Uterus (tissue), 4 donors: Measurements from ENCODE around the gene ZSCAN22. TPM values are rescaled to one million over a fixed set of nuclear protein-coding genes. Genes with fewer than 3 reads are reported as not detected.
A peak's percentile ranks its signal among the peaks of the same experiment; 100 is the strongest.

ENCODE experiments used
- DNase-seq, 2 donors: peaks; one replicate each; pipeline ENCODE4 v3.0.0-alpha.2; 2019 to 2020
- H3K27ac ChIP-seq, 2 donors: fragments of 200-600 bp; sonication (generic); 1 replicate in 1 of 2; 2 replicates in 1 of 2; pipeline ENCODE4 v1.5.1; 2016 to 2018
- H3K27me3 ChIP-seq, 2 donors: fragments of 200-600 bp; sonication (generic); one replicate each; pipeline ENCODE4 v1.5.1; 2018 to 2019; ENCODE audit warnings: control low read depth in 1 of 2
- H3K36me3 ChIP-seq, 2 donors: fragments of 200-600 bp; sonication (generic); one replicate each; pipeline ENCODE4 v1.5.1; 2019; ENCODE audit warnings: control low read depth in 1 of 2
- H3K4me1 ChIP-seq, 2 donors: fragments of 200-600 bp; sonication (generic); one replicate each; pipeline ENCODE4 v1.5.1; 2018 to 2019; ENCODE audit warnings: control low read depth in 1 of 2
- H3K4me3 ChIP-seq, 2 donors: fragments of 200-600 bp; sonication (generic); 1 replicate in 1 of 2; 2 replicates in 1 of 2; pipeline ENCODE4 v1.5.1; 2018 to 2019; ENCODE audit warnings: mild to moderate bottlenecking in 1 of 2
- H3K9me3 ChIP-seq, 2 donors: fragments of 200-600 bp; sonication (generic); one replicate each; pipeline ENCODE4 v1.5.1; 2019; ENCODE audit warnings: control low read depth in 1 of 2
- CTCF ChIP-seq, 4 experiments: fragments of 200-600 bp in 2 of 4; fragments of 450-650 bp in 2 of 4; sonication (generic) in 2 of 4; IDR thresholded peaks; one replicate each; pipeline ENCODE4 v1.5.1; 2016 to 2019; ENCODE audit warnings: antibody characterized with exemption in 4 of 4, mild to moderate bottlenecking in 2 of 4, moderate library complexity in 1 of 4
- POLR2A ChIP-seq, 2 donors: fragments of 450-650 bp; IDR thresholded peaks; one replicate each; pipeline ENCODE4 v1.6.1; 2016; ENCODE audit warnings: antibody characterized with exemption in 2 of 2, mild to moderate bottlenecking in 1 of 2, moderate library complexity in 1 of 2
- intact Hi-C: fragments of 100-400 bp; cut with DNase I; formaldehyde crosslinking; loops from one replicate; pipeline ENCODE4 v1.15.1; 2023; ENCODE audit warnings: low total_unique reads
- total RNA-seq, 4 donors: library from RNA; depleted of rRNA in 3 of 4; stranded (reverse); fragments of >200 nt in 3 of 4; gene quantifications; one replicate each; pipeline versions ENCODE4 v1.1.0 to v1.2.4, GENCODE V29; 2014 to 2023
- donor health status: DM: yes; HTN: yes; CAD: no.

ZSCAN22 gene
- total RNA-seq, 4 donors from 2014 or later: 3.9 to 5.1 (median 4.6) TPM

- intact Hi-C loops: no loop called here
- peaks cover 0 to 3% of the 10 kb centered on the region in 2 donors for H3K9me3 ChIP-seq
- TF ChIP-seq CTCF (IDR thresholded peaks at IDR 0.05) (no peak), POLR2A (IDR thresholded peaks at IDR 0.05) (no peak)
- H3K4me3 ChIP-seq: no peak overlapping the region
- H3K27me3 ChIP-seq: no peaks in the 10 kb centered on the region
- DNase-seq: no peak
- H3K4me1 ChIP-seq: no peaks in the 10 kb centered on the region
- no peaks in the 10 kb centered on the region for H3K36me3 ChIP-seq
- no peak overlapping the region for H3K27ac ChIP-seq
Measured at GRCh38 chr19:58296104-58296503, 30.7 kb upstream of the ZSCAN22 start.

- Histone ChIP-seq H3K9me3 (peaks cover 0 to 3% of the 10 kb centered on the region in 2 donors), H3K27me3 (no peaks in the 10 kb centered on the region), H3K4me3 (no peak overlapping the region), H3K4me1 (no peaks in the 10 kb centered on the region), H3K27ac (no peak overlapping the region), H3K36me3 (no peaks in the 10 kb centered on the region)
- no peak for DNase-seq
- intact Hi-C loops: no loop called here
- TF ChIP-seq POLR2A (IDR thresholded peaks at IDR 0.05) (no peak), CTCF (IDR thresholded peaks at IDR 0.05) (no peak)
Measured at GRCh38 chr19:58300620-58301019, 26.2 kb upstream of the ZSCAN22 start.

- TF ChIP-seq POLR2A (IDR thresholded peaks at IDR 0.05) (no peak), CTCF (IDR thresholded peaks at IDR 0.05) (no peak)
- intact Hi-C loops: no loop called here
- DNase-seq: no peak
- Histone ChIP-seq H3K4me1 (no peaks in the 10 kb centered on the region), H3K9me3 (peaks cover 0 to 3% of the 10 kb centered on the region in 2 donors), H3K4me3 (peak overlapping the region in 1 of 2 donors; percentile 88), H3K27me3 (no peaks in the 10 kb centered on the region), H3K36me3 (no peaks in the 10 kb centered on the region), H3K27ac (peak overlapping the region; percentile 74 to 88)
Measured at GRCh38 chr19:58304255-58304654, 22.5 kb upstream of the ZSCAN22 start.

- no peak for DNase-seq
- intact Hi-C loops: no loop called here
- Histone ChIP-seq H3K4me1 (no peaks in the 10 kb centered on the region), H3K4me3 (peak overlapping the region; percentile 88 to 92), H3K36me3 (no peaks in the 10 kb centered on the region), H3K9me3 (peaks cover 0 to 3% of the 10 kb centered on the region in 2 donors), H3K27me3 (no peaks in the 10 kb centered on the region), H3K27ac (peak overlapping the region; percentile 74 to 88)
- TF ChIP-seq POLR2A (IDR thresholded peaks at IDR 0.05): no peak
- no peak for TF ChIP-seq CTCF (IDR thresholded peaks at IDR 0.05)
Measured at GRCh38 chr19:58304748-58305064, 22.1 kb upstream of the ZSCAN22 start.

- H3K4me1 ChIP-seq: no peaks in the 10 kb centered on the region
- no peaks in the 10 kb centered on the region for H3K9me3 ChIP-seq
- TF ChIP-seq CTCF (IDR thresholded peaks at IDR 0.05) (peak in 3 of 4 experiments; percentile 12 to 76 (median 40)), POLR2A (IDR thresholded peaks at IDR 0.05) (peak; percentile 66 to 83)
- H3K27me3 ChIP-seq: no peaks in the 10 kb centered on the region
- intact Hi-C loops: no loop called here
- no peaks in the 10 kb centered on the region for H3K36me3 ChIP-seq
- peak within 1 kb of the TSS; percentile 88 to 92 for H3K4me3 ChIP-seq
- H3K27ac ChIP-seq: peak within 1 kb of the TSS; percentile 74 to 88
- DNase-seq: peak; percentile 93 to 94
Measured at GRCh38 chr19:58305065-58305931, 21.5 kb upstream of the ZSCAN22 start, which contains the start of gene ERVK3-1. Gene ERVK3-1, plus strand, starts transcription at chr19:58305377. Its CDS starts 6,792 bp downstream, at chr19:58312169.
